H4 (cell line): ENCODE measurements around the gene RSPH10B. TPM values are rescaled to one million over a fixed set of nuclear protein-coding genes. Genes with fewer than 3 reads are reported as not detected.
"Not testable (repeated sequence)": the region's sequence is repeated elsewhere in the genome, so short reads cannot be mapped to it uniquely, and the experiment has no call there.

Experiments used
- DNase-seq: peaks from one replicate; pipeline ENCODE4 v3.0.0-alpha.2; 2015; ENCODE audit warnings: low spot score
- total RNA-seq: library from RNA; depleted of rRNA; stranded (reverse); fragments of >200 nt; shearing (Covaris generic); gene quantifications from 2 replicates; pipeline ENCODE4 v1.2.3, GENCODE V29; 2014; rRNA removed

Gene RSPH10B
- total RNA-seq, 1 experiment from 2014 or later = not detected

GRCh38 chr7:5926263-5926870, 44.1 kb downstream of the RSPH10B start:
- not testable (repeated sequence) for DNase-seq

GRCh38 chr7:5924630-5925029, 45.9 kb downstream of the RSPH10B start:
- not testable (repeated sequence) for DNase-seq

GRCh38 chr7:5924180-5924579, 46.3 kb downstream of the RSPH10B start:
- DNase-seq = not testable (repeated sequence)

- not testable (repeated sequence) for DNase-seq
Measured at GRCh38 chr7:5916529-5916928, 54.0 kb downstream of the RSPH10B start.

- not testable (repeated sequence) for DNase-seq
Measured at GRCh38 chr7:5908835-5909234, 61.7 kb downstream of the RSPH10B start.

- DNase-seq = not testable (repeated sequence)
Measured at GRCh38 chr7:5904726-5905125, 65.8 kb downstream of the RSPH10B start.

GRCh38 chr7:5903002-5903401, 67.5 kb downstream of the RSPH10B start:
- DNase-seq = not testable (repeated sequence)

GRCh38 chr7:5898480-5899224, 71.8 kb downstream of the RSPH10B start, which contains the start of gene CCZ1:
CCZ1 (plus strand) TSS chr7:5898733; CDS start chr7:5898800, 67 bp downstream.
- not testable (repeated sequence) for DNase-seq

- not testable (repeated sequence) for DNase-seq
Measured at GRCh38 chr7:5897369-5897919, 73.0 kb downstream of the RSPH10B start.

GRCh38 chr7:5892498-5892897, 78.0 kb downstream of the RSPH10B start:
- DNase-seq = no peak

- not testable (repeated sequence) for DNase-seq
Measured at GRCh38 chr7:5890244-5890643, 80.2 kb downstream of the RSPH10B start.

GRCh38 chr7:5888021-5888420, 82.5 kb downstream of the RSPH10B start:
- not testable (repeated sequence) for DNase-seq

GRCh38 chr7:5884431-5884830, 86.1 kb downstream of the RSPH10B start:
- DNase-seq = not testable (repeated sequence)

- not testable (repeated sequence) for DNase-seq
Measured at GRCh38 chr7:5880106-5880505, 90.4 kb downstream of the RSPH10B start.

GRCh38 chr7:5879591-5879990, 90.9 kb downstream of the RSPH10B start:
- not testable (repeated sequence) for DNase-seq

Other genes with a start within 250 kb of the RSPH10B start
- 60.5 and 65.4 TPM in 2 replicates for gene RNF216, start 189.0 kb downstream of the RSPH10B start, total RNA-seq
- gene OCM, start 89.9 kb downstream of the RSPH10B start, total RNA-seq = not detected in 2 replicates
- 207 and 210 TPM in 2 replicates for gene CCZ1, start 72.0 kb downstream of the RSPH10B start, total RNA-seq
- 35.0 and 36.3 TPM in 2 replicates for gene PMS2, start 38.4 kb upstream of the RSPH10B start, total RNA-seq
- gene AIMP2, start 38.6 kb upstream of the RSPH10B start, total RNA-seq = 288 and 294 TPM in 2 replicates
- 1.3 TPM in 1 of 2 replicates, not detected in the other for gene ANKRD61, start 60.7 kb upstream of the RSPH10B start, total RNA-seq
- 279 and 301 TPM in 2 replicates for gene EIF2AK1, start 88.5 kb upstream of the RSPH10B start, total RNA-seq
- 11.9 and 14.4 TPM in 2 replicates for gene USP42, start 134.3 kb upstream of the RSPH10B start, total RNA-seq